Testis (tissue), 2 donors: Measurements from ENCODE around the gene ZNF365.

Source experiments
- CTCF ChIP-seq, 3 experiments: fragments of 450-650 bp in 2 of 3; fragments of 200-600 bp in 1 of 3; sonication (generic) in 1 of 3; IDR thresholded peaks; one replicate each; pipeline ENCODE4 v1.5.1; 2016 to 2019; ENCODE audit warnings: antibody characterized with exemption in 3 of 3, mild to moderate bottlenecking in 2 of 3, moderate library complexity in 1 of 3
- POLR2A ChIP-seq: fragments of 450-650 bp; IDR thresholded peaks from one replicate; pipeline ENCODE4 v1.6.1; 2017; ENCODE audit warnings: antibody characterized with exemption, mild to moderate bottlenecking, moderate library complexity

- TF ChIP-seq CTCF (IDR thresholded peaks at IDR 0.05) (no peak), POLR2A (no peak)
Observed at GRCh38 chr10:62395892-62396291, 21.7 kb downstream of the ZNF365 start.
